GM18868 (cell line): Measurements from ENCODE around the gene CEPT1.
"Not testable (repeated sequence)": the region's sequence is repeated elsewhere in the genome, so short reads cannot be mapped to it uniquely, and the experiment has no call there.

Experiments
- ATAC-seq: cut with Tn5 transposase; IDR thresholded peaks from one replicate; pipeline ENCODE4 v1.9.1; 2021; ENCODE audit warnings: mild to moderate bottlenecking, moderate library complexity; ENCODE audit not compliant: unreplicated experiment

CEPT1 gene

DNA sequence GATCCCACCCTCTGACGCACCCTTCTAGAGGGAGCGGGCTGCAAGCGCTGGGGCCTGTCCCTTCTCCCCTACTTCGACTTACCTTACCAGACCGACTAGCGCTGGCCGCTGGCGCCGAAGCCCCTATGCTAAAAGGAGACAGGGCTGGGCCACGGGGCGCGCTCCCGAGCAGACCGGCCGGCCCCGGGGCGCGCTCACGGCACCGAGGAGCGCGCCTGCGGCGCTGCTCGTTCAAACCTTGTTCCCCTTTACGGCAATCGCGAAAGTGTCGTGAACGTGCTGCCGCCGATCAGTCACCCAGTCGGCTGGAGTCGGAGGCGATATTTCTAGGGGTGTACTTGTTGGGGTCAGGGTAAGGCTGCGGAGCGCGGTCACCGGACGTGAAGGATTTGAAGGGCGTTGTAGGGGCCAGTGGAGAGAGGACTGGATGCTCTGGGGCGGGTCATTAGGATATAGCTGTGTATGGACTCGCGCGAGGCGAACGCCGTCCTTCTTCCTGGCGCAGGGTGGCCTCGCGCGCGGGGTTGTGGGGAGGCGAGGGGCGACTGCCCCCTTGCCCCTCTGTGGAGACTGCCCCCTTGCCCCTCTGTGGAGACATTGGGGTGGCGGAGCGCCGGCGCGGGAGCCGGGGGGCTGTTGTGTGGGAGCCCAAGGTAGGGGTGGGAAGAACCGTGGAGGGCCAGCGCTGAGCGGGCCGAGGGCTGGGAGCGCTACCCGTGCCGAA lies at the start of gene CEPT1, which contains the start of gene DRAM2:
Gene CEPT1, plus strand, starts transcription at position 268 of the 724 bp plus-strand sequence. CDS start 7,492 bp downstream, outside the sequence.
Gene DRAM2, minus strand, starts transcription at position 138 of the 724 bp plus-strand sequence. CDS start 8,539 bp downstream, outside the sequence.
- ATAC-seq, result peak; percentile 67

GRCh38 chr1:111095421-111095820 lies 44.6 kb upstream of the CEPT1 start:
- ATAC-seq, result not testable (repeated sequence)

- no peak for ATAC-seq
Measured at GRCh38 chr1:111097356-111098099, 42.5 kb upstream of the CEPT1 start.

GRCh38 chr1:111099289-111099688 lies 40.7 kb upstream of the CEPT1 start:
- no peak for ATAC-seq

GRCh38 chr1:111101854-111102642 lies 38.0 kb upstream of the CEPT1 start:
- no peak for ATAC-seq

GRCh38 chr1:111104981-111105380 lies 35.0 kb upstream of the CEPT1 start:
- ATAC-seq, result no peak

DNA sequence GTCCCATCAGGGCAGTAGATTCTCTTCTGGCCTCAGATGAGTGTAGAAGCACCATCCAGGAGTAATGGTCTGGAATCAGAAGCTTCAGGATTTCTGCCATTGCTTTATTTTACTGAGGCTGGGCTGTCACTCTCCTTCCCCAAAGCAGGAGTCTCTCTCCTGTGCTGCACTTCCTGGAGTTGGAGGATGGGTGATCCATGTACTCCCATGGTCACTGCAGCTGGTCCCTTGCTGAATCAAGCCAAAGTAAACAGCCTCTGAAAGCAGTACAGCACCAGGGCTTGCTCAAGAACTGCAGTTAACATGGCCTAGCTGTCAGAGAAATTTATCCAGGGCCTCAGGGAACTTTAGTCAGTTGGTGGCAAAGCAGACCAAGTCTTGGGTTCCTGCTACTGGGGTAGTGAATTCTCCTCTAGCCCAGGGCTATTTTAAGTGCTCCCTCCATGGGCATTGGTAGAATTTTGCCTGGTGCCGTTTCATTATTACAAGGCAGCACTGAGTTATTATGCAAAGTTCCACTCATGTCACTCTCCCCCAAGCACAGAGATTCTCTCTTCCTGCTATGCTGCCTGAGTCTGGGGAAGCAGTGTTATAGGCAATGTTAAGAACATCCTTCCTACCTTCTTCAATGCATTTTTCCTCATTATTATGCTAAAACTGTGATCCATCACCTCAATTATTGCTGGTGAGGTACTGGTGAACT lies 29.7 kb upstream of the CEPT1 start:
- ATAC-seq, result no peak

DNA sequence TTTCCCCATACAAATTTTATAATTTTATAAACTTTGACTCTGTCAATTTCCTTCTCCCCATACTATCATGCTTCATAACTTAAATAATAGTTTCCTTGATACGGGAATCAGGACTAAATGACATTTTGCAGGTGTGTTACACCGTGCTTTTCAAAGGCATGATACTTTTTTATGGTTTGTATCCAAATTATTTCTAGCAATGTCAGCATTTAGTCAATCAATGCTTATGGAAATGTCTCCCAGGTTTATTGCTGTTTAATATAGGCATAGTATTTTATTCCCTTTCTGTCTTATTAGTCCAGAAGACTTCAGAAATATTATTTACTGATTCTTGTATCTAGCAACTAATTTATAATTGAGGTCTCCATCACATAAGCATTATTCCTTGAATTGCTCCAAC lies 23.5 kb upstream of the CEPT1 start:
- ATAC-seq, result no peak

- no peak for ATAC-seq
Measured at GRCh38 chr1:111126354-111126753, 13.7 kb upstream of the CEPT1 start.

- peak; percentile 76 for ATAC-seq
Measured at GRCh38 chr1:111127923-111128643, 11.9 kb upstream of the CEPT1 start.

DNA sequence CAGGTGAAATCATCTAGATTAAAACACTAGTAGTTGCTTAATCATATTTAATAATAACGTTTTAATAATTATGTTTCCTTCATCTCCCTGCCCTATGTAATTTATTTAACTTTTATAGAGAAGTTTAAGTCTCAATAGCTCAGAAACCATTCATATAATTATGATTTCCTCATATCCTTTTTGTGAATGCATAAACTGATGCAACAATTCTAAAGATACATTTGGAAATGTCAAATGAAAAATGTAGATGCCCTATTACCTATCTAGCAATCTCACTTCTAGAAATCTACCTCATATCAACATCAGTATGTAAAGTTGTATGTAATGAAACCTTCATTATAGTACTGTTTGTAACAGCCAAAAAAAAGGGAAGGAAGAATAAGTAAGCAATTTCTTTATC lies 10.6 kb upstream of the CEPT1 start:
- no peak for ATAC-seq

GRCh38 chr1:111131693-111132092 lies 8.3 kb upstream of the CEPT1 start:
- ATAC-seq, result no peak

- no peak for ATAC-seq
Measured at GRCh38 chr1:111133866-111134265, 6.2 kb upstream of the CEPT1 start.

- no peak for ATAC-seq
Measured at GRCh38 chr1:111139324-111139955, 583 bp upstream of the CEPT1 start.

- no peak for ATAC-seq
Measured at GRCh38 chr1:111140680-111140967, 601 bp downstream of the CEPT1 start.

- ATAC-seq, result no peak
Measured at GRCh38 chr1:111141245-111142220, 1.5 kb downstream of the CEPT1 start.

DNA sequence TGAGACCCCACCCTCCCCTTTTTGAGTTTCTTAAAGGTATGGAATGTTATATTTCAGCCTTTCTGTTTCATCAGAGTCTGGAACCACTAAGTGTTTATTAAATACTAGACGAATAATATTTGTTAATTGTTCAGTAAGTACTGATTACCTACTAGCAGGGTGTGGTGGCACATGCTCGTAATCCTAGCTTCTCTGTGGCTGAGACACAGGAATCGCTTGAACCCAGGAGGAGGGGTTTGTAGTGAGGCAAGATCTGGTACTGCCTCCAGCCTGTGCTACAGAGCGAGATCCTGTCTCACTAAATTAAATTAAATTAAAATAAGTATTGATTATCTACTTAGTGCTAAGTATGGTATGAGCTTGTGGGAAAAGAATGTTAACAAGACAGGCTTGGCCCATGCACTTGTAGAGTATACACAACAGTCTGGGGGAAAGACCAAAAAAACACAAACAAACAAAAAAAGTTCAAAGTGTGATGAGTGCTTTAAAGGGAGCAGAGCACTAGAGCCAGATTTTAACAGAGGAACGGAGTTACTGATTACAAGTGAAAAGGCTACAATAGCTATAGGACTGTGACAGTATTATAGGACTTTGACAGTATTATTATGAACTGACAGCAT lies 2.4 kb downstream of the CEPT1 start:
- no peak for ATAC-seq

DNA sequence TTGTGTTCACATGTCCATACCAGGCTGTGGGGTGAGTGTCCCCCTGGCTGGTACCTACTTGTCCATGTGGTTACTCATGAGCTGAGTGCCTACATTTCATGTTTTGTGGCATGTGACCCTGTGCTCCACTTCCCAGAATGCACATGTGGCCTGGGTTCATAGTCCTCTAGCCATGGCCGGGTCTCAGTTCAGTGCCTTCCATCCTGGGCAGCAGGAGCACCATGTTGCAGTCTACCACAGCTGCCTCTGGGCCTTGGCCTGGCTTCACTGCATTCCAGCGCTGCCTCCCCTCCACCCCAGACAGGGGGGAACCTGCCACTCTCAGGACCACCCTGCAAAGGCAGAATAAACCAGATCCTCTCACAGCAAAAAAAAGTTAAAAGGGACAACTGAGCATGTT lies 5.5 kb downstream of the CEPT1 start:
- ATAC-seq, result no peak
